Stimulated activated CD8-positive, alpha-beta memory T cell treated with anti-CD3 and anti-CD28 coated beads, Interleukin-15, amount 100 ng/mL, for 4 hours (primary cell): ENCODE data around the gene SLC15A2.

Experiments used
- DNase-seq, 2 donors: peaks; one replicate each; pipeline ENCODE4 v3.0.0-alpha.2; 2020; ENCODE audit warnings: low read depth in 2 of 2

The SLC15A2 gene

DNA sequence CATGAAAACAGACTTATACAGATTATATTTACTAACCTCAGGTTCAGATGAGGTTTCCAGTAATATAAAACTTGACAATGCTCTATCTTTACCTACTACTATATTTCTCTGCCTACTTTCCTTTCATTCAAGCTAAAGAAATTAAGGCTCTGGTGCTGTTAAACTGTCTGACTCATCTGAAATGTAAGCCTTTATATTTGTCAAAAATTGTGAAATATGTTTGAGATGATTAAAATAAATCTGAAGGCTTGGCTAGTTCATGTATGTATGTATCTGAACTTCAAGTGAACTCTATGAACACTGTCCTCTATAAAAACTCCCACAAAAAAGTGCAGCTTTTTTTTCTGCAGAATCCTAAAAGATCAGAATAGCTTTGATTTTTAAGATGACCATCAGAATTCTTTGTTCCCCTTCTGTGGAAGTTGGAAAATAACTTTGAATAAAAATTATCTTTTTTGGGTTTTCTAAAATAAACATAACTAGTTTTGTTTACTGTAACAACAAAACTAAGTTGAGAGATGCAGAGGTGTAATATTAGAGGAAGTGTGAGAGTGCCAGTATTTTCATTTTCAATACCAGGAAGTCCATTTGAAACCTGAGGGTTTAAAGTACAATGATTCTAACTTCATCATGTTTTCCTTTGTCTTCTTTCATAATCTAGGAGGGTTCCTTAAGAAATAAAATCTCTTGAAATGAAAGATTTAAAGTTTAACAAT, 85.7 kb downstream of the SLC15A2 start:
- DNase-seq, result no peak

DNA sequence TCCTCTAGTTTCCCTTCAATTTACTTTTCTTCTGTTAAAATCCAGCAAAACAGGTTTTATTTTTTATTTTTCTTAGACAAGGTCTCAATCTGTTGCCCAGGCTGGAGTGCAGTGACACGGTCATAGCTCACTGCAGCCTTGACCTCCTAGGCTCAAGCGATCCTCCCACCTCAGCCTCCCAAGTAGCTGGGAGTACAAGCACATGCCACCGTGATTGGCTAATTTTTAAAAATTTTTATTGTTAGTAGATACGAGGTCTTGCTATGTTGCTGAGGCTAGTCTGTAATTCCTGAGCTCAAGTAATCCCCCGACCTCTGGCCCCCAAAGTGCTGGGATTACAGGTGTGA, 86.2 kb downstream of the SLC15A2 start:
- no peak for DNase-seq

DNA sequence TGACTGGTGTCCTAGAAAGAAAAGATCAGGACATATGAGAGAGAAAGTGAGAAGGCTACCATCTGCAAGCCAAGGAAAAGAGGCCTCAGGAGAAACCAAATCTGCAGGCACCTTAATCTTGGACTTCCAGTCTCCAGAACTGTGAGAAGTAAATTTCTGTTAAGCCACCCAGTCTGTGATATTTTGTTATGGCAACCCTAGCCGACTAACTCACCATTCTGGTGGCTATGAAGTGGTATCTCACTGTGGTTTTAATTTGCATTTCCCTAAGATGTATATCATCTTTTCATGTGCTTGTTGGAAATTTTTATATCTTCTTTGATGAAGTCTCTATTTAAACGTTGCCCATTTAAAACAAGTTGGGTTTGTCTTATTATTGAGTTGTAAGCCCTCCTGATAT, 87.3 kb downstream of the SLC15A2 start:
- no peak for DNase-seq

DNA sequence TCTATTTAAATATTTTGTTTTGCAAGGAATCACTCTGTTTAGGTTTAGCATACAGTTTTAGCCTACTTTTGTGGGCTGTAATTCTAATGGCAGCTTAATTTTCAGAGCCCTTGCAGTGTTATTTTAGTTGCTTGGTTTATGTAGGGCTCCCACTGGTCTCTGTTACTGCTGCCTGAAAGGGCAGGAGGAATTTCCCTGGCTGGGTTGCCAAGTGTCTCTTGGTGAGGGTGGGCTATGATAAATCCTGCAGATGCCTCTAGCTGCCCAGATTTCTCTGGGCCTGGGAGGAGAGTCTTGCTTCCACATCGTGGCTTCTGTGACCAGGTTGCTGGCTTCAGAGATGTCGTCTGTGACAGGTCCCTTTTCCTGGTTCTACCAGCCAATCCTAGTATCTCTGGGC, 91.6 kb downstream of the SLC15A2 start:
- no peak for DNase-seq

DNA sequence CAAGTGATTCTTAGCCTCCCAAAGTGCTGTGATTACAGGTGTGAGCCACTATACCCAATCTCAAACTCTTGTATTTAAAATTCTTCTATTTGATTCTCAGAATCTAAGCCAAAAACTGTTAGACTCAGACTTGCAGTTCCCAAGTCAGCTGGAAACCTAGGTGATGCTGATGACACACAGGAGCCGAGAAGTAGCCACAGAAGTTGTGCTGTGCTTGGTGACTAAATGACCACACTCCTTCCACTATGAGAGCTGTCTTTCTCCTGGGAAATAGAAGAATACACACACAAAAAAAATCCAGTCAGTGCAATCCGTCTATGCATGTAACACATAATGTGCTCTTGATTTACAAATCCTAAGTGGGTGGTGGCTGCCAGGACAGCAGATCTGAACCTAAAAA, 93.9 kb downstream of the SLC15A2 start:
- DNase-seq, result no peak

DNA sequence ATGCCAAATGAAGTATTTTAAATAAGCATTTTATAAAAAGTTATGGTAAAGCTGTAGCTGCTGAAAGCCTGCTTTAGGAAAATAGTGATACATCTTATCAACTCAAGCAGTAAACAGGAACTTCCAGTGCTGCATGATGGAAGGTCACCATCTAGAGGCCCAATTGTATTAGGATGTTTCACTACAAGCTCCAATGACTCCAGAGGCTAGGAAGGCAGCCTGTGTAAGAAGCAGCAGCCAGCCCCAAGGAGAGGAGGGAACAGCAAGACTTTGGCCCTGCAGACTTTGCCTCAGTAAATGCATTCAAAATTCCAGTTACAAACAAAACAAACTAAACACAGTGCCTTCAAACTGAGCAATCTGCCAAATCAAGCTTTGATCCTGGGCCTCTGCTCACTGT, 95.7 kb downstream of the SLC15A2 start:
- no peak for DNase-seq

DNA sequence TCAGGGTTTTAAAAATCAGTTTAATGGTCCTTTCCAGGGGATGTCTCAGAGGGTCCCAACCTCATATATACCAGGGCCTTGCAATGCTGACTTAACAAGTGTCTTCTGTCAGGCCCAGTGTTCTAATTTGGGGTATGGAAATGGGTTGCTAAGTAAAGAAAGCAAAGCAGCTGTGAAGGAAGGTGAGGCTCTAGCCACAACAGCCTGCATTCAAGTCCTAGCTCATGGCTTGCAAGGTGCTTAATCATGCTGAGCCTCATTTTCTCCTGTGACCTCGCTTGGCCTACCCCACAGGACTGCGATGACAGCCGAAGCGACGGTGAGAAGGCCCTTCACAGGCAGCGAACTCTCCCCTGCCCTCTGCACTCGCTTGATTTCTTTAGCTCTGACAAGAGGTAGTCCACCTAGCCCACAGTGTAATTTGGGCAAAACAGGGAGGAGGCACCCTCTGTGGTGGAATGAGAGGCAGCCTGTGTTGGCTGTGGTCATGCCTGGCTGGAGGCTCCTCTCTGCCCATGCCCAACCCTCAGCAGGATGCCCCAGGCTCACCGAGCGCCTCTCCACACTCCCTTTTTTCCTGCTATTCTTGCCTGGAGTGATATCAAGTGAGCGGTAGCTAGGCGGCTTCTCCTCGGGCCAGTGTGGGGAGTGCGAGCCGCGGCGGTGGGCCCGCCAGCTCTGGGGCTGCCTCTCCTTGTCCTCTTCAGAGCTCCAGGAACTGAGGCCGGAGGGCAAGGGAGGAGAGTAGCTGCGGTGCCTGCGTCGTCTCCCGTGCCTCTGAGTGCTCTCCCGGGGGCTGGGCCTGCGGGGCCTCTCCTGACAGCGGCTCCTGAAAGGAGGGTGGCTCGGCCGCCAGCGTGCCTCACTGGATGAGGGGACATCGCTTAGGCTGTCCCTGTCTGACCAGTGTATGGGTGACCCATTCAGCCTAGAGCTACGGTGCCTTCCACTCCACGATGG, 98.7 kb downstream of the SLC15A2 start:
- DNase-seq, result no peak
